Activated CD8-positive, alpha-beta memory T cell treated with anti-CD3 and anti-CD28 coated beads for 1 hour (primary cell): ENCODE results near the gene SLC25A23.
A peak's percentile ranks its signal among the peaks of the same experiment; 100 is the strongest.
"Not testable (repeated sequence)": the region's sequence is repeated elsewhere in the genome, so short reads cannot be mapped to it uniquely, and the experiment has no call there.

Source experiments
- DNase-seq, 2 donors: peaks; one replicate each; pipeline ENCODE4 v3.0.0-alpha.2; 2020; ENCODE audit warnings: low read depth in 1 of 2; ENCODE audit errors: extremely low read depth in 1 of 2

The SLC25A23 gene

DNA sequence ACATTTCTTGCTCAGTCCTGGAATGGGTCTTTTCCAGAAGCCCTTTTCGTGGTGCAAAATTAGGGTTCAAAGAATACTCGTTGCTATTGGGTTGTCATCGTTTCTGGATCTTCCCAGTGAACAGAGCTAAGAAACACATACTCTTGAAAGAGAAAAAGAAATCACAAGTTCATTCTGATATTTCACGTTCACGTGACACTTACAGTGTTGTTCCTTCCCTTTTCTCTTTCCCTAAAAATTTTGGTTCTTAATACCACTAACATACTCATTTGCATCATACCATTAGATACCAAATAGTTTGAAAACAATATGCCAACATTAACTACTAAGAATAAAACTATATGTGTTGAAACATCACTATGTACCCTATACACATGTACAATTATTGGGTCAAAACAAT, 53.2 kb downstream of the SLC25A23 start:
- no peak for DNase-seq

- DNase-seq = no peak
Observed at GRCh38 chr19:6402837-6403608, 56.6 kb downstream of the SLC25A23 start.

DNA sequence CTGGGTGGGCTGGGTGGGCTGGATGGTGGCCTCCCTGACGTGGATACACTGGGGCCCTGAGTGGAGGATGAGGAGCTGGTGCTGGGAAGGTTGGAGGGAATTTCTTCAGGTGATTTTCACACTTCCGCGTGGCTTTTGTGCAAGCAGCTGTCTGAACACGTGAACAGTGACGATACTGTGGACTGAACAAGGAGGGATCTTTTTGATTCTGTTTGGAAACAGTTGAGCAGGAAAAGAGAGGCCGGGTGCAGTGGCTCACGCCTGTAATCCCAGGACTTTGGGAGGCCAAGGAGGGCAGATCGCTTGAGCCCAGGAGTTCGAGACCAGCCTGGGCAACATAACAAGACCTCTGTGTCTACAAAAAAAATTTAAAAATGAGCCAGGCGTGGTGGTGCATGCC, 57.5 kb downstream of the SLC25A23 start:
- DNase-seq = no peak

DNA sequence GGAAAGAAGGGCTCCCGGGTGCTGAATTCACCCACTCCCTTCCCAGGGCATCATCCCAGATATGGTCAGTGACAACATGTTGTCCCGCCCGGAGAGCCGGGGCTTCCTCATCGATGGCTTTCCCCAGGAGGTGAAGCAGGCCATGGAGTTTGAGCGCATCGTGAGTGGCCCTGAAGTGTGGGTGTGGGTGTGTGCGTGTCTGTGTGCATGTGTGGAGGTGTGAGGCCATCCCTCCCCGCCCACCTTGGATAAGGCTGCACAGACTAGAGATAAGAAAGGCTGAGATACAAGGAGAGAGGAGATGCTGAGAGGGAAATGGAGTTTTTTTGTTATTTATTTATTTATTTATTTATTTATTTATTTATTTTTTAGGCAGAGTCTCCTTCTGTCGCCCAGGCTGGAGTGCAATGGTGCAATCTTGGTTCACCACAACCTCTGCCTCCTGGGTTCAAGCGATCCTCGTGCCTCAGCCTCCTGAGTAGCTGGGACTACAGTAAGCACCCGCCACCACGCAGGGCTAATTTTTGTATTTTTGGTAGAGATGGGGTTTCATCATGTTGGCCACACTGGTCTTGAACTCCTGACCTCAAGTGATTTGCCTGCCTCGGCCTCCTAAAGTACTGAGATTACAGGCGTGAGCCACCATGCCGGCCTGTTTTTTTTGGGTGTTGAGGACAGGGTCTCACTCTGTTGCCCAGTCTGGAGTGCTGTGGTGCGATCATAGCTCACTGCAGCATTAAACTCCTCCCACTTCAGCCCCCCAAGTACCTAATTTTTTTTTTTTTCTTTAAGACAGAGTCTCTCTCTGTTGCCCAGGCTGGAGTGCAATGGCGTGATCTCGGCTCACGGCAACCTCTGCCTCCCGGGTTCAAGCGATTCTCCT, 59.3 kb downstream of the SLC25A23 start:
- DNase-seq = not testable (repeated sequence)

- no peak for DNase-seq
Observed at GRCh38 chr19:6396305-6396704, 63.3 kb downstream of the SLC25A23 start.

DNA sequence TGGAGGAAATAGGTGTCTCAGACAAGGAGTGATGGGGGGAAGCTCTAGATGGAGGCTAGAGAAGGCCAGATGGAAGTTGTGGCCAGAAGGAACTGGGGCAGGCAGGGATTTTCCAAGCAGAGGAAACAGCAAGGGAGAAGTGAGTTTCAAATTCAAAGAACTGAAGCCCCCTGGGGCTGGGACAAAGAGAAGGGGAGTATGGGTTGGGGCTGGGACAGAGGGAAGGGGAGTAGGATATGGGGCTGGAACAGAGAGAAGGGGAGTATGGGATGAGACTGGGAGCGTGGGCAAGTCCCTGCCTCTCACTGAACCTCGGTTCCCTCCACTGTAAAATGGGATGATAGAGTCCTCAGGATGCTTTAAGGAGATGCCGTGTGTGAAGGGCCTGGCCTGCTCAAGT, 64.8 kb downstream of the SLC25A23 start:
- no peak for DNase-seq

DNA sequence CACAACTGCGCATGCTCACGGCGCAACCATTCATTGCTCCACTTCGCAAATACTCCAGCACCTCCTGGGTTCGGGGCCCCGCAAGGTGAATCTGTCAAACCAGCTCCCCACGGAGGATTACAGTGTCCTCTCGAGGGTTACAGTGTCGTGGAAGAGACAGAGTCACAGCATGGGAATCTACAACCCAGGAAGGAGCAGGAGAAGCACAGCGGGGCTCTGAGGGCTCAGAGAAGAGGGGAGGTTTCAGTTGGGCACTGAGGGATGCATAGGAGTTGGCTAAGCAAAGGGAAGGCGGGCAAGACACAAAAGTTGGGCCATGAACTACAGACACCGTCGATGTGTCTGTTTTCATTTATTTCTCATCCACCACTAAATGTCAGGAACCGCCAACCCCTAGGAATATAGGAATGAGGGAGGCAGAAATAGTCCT, 65.6 kb downstream of the SLC25A23 start:
- peak in 1 of 2 donors; percentile 57 for DNase-seq

- DNase-seq = peak; percentile 88 to 97
Observed at GRCh38 chr19:6393074-6393982, 66.3 kb downstream of the SLC25A23 start, which contains the start of gene GTF2F1. GTF2F1 (minus strand) TSS chr19:6393164; CDS start chr19:6392995, 169 bp downstream.

- no peak for DNase-seq
Observed at GRCh38 chr19:6392221-6393073, 67.1 kb downstream of the SLC25A23 start.
